Measurements from ENCODE around the gene CDK14. TPM values are rescaled to one million over a fixed set of nuclear protein-coding genes. Genes with fewer than 3 reads are reported as not detected.
A peak's percentile ranks its signal among the peaks of the same experiment; 100 is the strongest.

Gene CDK14
- total and polyA plus RNA-seq, 10 of the 15 experiments (the other 5 are each of a cell fraction or from before 2014, with no cell fraction given): 6.5 to 61.3 (median 24.2) TPM

GRCh38 chr7:91029688-91030087 is 433.6 kb downstream of the CDK14 start:
- in situ Hi-C loops (cut with MboI): no loop called here
- H3K9me3 ChIP-seq (replicated peaks; ENCODE audit: control insufficient read depth, insufficient read depth, low read length): no peaks in the 10 kb centered on the region
- ChIA-PET RAD21 (ENCODE audit: unreplicated experiment) (interaction anchor here (1.3 kb wide), 1 partner anchor 320 kb away, joined by 5 read pairs; no protein-coding TSS in a partner anchor), SMC1A (ENCODE audit: uncharacterized antibody, unreplicated experiment) (interaction anchor here (2.0 kb wide), 1 partner anchor 320 kb away, joined by 10 read pairs; no protein-coding TSS in a partner anchor), CTCF (interaction anchor here (1.0 to 1.4 kb wide), 2 partner anchors 97 to 321 kb away, joined by 3 to 8 read pairs; no protein-coding TSS in a partner anchor), POLR2A (interaction anchor here (1.0 kb wide), 1 partner anchor 9 kb away, joined by 3 read pairs; no protein-coding TSS in a partner anchor)
- H2AFZ ChIP-seq (ENCODE audit: control insufficient read depth, low read depth, low read length): no peak overlapping the region
- no peak for TF ChIP-seq MYC (IDR thresholded peaks at IDR 0.05; ENCODE audit: insufficient read depth, insufficient read length, insufficient replicate concordance, low read length, severe bottlenecking)
- TF ChIP-seq SPI1 (IDR thresholded peaks at IDR 0.05; ENCODE audit: borderline replicate concordance, insufficient read depth, low read depth, low read length): 0 out of 2 replicates have a peak, but pooled peaks have one; percentile 28
- no peak for TF ChIP-seq ZNF384 (IDR thresholded peaks at IDR 0.05; ENCODE audit: borderline replicate concordance, low read depth, low read length)
- no peak for TF ChIP-seq KLF5 (IDR thresholded peaks at IDR 0.05; ENCODE audit: partially characterized antibody)
- no peak for TF ChIP-seq POLR2A (IDR thresholded peaks at IDR 0.05; ENCODE audit: low read depth, low read length)
- TF ChIP-seq RELB (IDR thresholded peaks at IDR 0.05; ENCODE audit: low read depth): no peak
- no peak for TF ChIP-seq FOXK2 (IDR thresholded peaks at IDR 0.05)
- H3K36me3 ChIP-seq (ENCODE audit: control insufficient read depth in 2 of 2, insufficient read depth in 2 of 2, low read length in 1 of 2): no peaks in the 10 kb centered on the region
- no peaks in the 10 kb centered on the region for H4K20me1 ChIP-seq (ENCODE audit: control insufficient read depth, insufficient read depth)
- no peaks in the 10 kb centered on the region for H3K79me2 ChIP-seq (ENCODE audit: control insufficient read depth, insufficient read depth, low read length)
- intact Hi-C loops (cut with micrococcal nuclease; ENCODE audit: unreplicated experiment): loop anchor here (5.0 to 10.0 kb wide), 5 partner anchors 97 to 477 kb away; partner anchors contain the start of gene CDK14
- DNase-seq (ENCODE audit: low read depth, low spot score) (no peak), FAIRE-seq (no peak), ATAC-seq (no peak)
- no peaks in the 10 kb centered on the region for H3K4me1 ChIP-seq (ENCODE audit: control insufficient read depth, insufficient read depth, low read length)
- H3K27ac ChIP-seq (ENCODE audit: control insufficient read depth, insufficient read depth): no peak overlapping the region
- H3K4me3 ChIP-seq: no peak overlapping the region
- H3K9ac ChIP-seq (ENCODE audit: control insufficient read depth, insufficient read depth, low read length): no peak overlapping the region
- H3K4me2 ChIP-seq (ENCODE audit: control insufficient read depth, insufficient read depth): no peak overlapping the region
- H3K27me3 ChIP-seq (replicated peaks in 1 of 2; ENCODE audit: control insufficient read depth in 2 of 2, insufficient read depth in 2 of 2, low read length in 1 of 2): no peaks in the 10 kb centered on the region
- BruUV-seq (replicated peaks): no TSS peak

All from GM12878 (cell line).